HFFc6 (cell line): ENCODE results near the gene NTSR1. TPM values are rescaled to one million over a fixed set of nuclear protein-coding genes. Genes with fewer than 3 reads are reported as not detected.
A peak's percentile ranks its signal among the peaks of the same experiment; 100 is the strongest.

Experiments
- DNase-seq: peaks from one replicate; pipeline ENCODE4 v3.0.0-alpha.2; 2018
- H3K27ac Mint-ChIP-seq: 2 replicates; pipeline ENCODE4 v1.8.0; 2020; ENCODE audit warnings: mild to moderate bottlenecking, mixed read lengths
- H3K27me3 Mint-ChIP-seq: 2 replicates; pipeline ENCODE4 v1.8.0; 2021; ENCODE audit warnings: mild to moderate bottlenecking, moderate library complexity, mixed read lengths; ENCODE audit not compliant: insufficient read depth
- H3K36me3 Mint-ChIP-seq: 2 replicates; pipeline ENCODE4 v1.8.0; 2021; ENCODE audit warnings: low read depth, mixed read lengths
- H3K4me1 Mint-ChIP-seq: 2 replicates; pipeline ENCODE4 v1.8.0; 2020; ENCODE audit warnings: low read depth, mixed read lengths
- H3K4me3 Mint-ChIP-seq: 2 replicates; pipeline ENCODE4 v1.8.0; 2020; ENCODE audit warnings: mild to moderate bottlenecking, moderate library complexity, mixed read lengths
- H3K9me3 Mint-ChIP-seq: 2 replicates; pipeline ENCODE4 v1.8.0; 2020; ENCODE audit warnings: mild to moderate bottlenecking, mixed read lengths
- CTCF ChIP-seq: fragments of 200-600 bp; sonication (generic); IDR thresholded peaks from 2 replicates; pipeline ENCODE4 v1.5.0; 2021; ENCODE audit warnings: antibody characterized with exemption, mild to moderate bottlenecking
- total RNA-seq, 6 experiments: library from RNA; stranded (reverse); fragmentation: NEBNext Ultra II Directional; extraction: Animal tissue kit (Norgen Biotek cat#: 25700); gene quantifications; 2 replicates in 1 of 6; 3 replicates in 5 of 6; pipeline ENCODE4 v1.2.3, GENCODE V29; 2021

NTSR1 gene
- total RNA-seq, 6 experiments from 2014 or later, result 3.1 to 6.5 (median 5.6) TPM

GRCh38 chr20:62686869-62687830 lies 21.5 kb upstream of the NTSR1 start:
- peaks cover 14% of the 10 kb centered on the region for H3K27me3 Mint-ChIP-seq
- H3K4me1 Mint-ChIP-seq, result peaks cover 4% of the 10 kb centered on the region; the same call in 1 of the 2 replicates
- no peak overlapping the region for H3K4me3 Mint-ChIP-seq
- TF ChIP-seq CTCF, result no peak
- DNase-seq, result no peak
- H3K36me3 Mint-ChIP-seq, result no peaks in the 10 kb centered on the region
- H3K27ac Mint-ChIP-seq, result no peak overlapping the region
- no peaks in the 10 kb centered on the region for H3K9me3 Mint-ChIP-seq

GRCh38 chr20:62688083-62688482 lies 20.6 kb upstream of the NTSR1 start:
- Mint-ChIP-seq H3K27me3 (peaks cover 19% of the 10 kb centered on the region), H3K4me3 (no peak overlapping the region), H3K4me1 (peaks cover 4% of the 10 kb centered on the region; the same call in 1 of the 2 replicates), H3K27ac (no peak overlapping the region), H3K36me3 (no peaks in the 10 kb centered on the region), H3K9me3 (no peaks in the 10 kb centered on the region)
- TF ChIP-seq CTCF, result no peak
- DNase-seq, result no peak

GRCh38 chr20:62688855-62689460 lies 19.7 kb upstream of the NTSR1 start:
- H3K4me1 Mint-ChIP-seq, result peaks cover 4% of the 10 kb centered on the region; the same call in 1 of the 2 replicates
- no peaks in the 10 kb centered on the region for H3K36me3 Mint-ChIP-seq
- no peak for DNase-seq
- TF ChIP-seq CTCF, result peak; percentile 60
- H3K27ac Mint-ChIP-seq, result no peak overlapping the region
- H3K9me3 Mint-ChIP-seq, result no peaks in the 10 kb centered on the region
- H3K4me3 Mint-ChIP-seq, result no peak overlapping the region
- H3K27me3 Mint-ChIP-seq, result peaks cover 22% of the 10 kb centered on the region

- peaks cover 25% of the 10 kb centered on the region for H3K27me3 Mint-ChIP-seq
These were observed 18.8 kb upstream of the NTSR1 start for GRCh38 chr20:62689861-62690260.

More at GRCh38 chr20:62689861-62690260, 18.8 kb upstream of the NTSR1 start:
- TF ChIP-seq CTCF, result no peak
- no peak overlapping the region for H3K4me3 Mint-ChIP-seq
- no peaks in the 10 kb centered on the region for H3K36me3 Mint-ChIP-seq
- no peak for DNase-seq
- peaks cover 4% of the 10 kb centered on the region; the same call in 1 of the 2 replicates for H3K4me1 Mint-ChIP-seq
- no peaks in the 10 kb centered on the region for H3K9me3 Mint-ChIP-seq
- no peak overlapping the region for H3K27ac Mint-ChIP-seq
